Esophagus muscularis mucosa (tissue), 4 donors: ENCODE measurements around the gene NSD1. TPM values are rescaled to one million over a fixed set of nuclear protein-coding genes. Genes with fewer than 3 reads are reported as not detected.
A peak's percentile ranks its signal among the peaks of the same experiment; 100 is the strongest.

Experiments
- DNase-seq: peaks from one replicate; pipeline ENCODE4 v3.0.0-alpha.2; 2017; ENCODE audit errors: extremely low spot score
- H3K27ac ChIP-seq, 4 donors: fragments of 200-600 bp; sonication (generic); replicated peaks in 1 of 4; 1 replicate in 3 of 4; 2 replicates in 1 of 4; pipeline ENCODE4 v1.5.1; 2016 to 2019; ENCODE audit warnings: mild to moderate bottlenecking in 1 of 4
- H3K27me3 ChIP-seq, 4 donors: fragments of 200-600 bp; sonication (generic); one replicate each; pipeline versions ENCODE4 v1.5.1 to v1.6.0; 2016 to 2019
- H3K36me3 ChIP-seq, 4 donors: fragments of 200-600 bp; sonication (generic); one replicate each; pipeline ENCODE4 v1.5.1; 2016 to 2019
- H3K4me1 ChIP-seq, 4 donors: fragments of 200-600 bp; sonication (generic); one replicate each; pipeline ENCODE4 v1.5.1; 2016 to 2019
- H3K4me3 ChIP-seq, 4 donors: fragments of 200-600 bp; sonication (generic); 1 replicate in 2 of 4; 2 replicates in 2 of 4; pipeline ENCODE4 v1.5.1; 2016 to 2019; ENCODE audit warnings: mild to moderate bottlenecking in 4 of 4, moderate library complexity in 1 of 4
- H3K9me3 ChIP-seq, 4 donors: fragments of 200-600 bp; sonication (generic); 1 replicate in 3 of 4; 2 replicates in 1 of 4; pipeline ENCODE4 v1.5.1; 2016 to 2019
- EP300 ChIP-seq: sonication (generic); formaldehyde crosslinking; IDR thresholded peaks from one replicate; pipeline ENCODE4 v1.6.1; 2017; ENCODE audit warnings: antibody characterized with exemption
- POLR2A ChIP-seq: fragments of 450-650 bp; IDR thresholded peaks from one replicate; pipeline ENCODE4 v1.6.1; 2017; ENCODE audit warnings: antibody characterized with exemption, moderate library complexity, mild to moderate bottlenecking, low read depth
- POLR2AphosphoS5 ChIP-seq, 2 donors: sonication (generic); formaldehyde crosslinking; IDR thresholded peaks; one replicate each; pipeline ENCODE4 v1.6.1; 2017; ENCODE audit warnings: antibody characterized with exemption in 2 of 2
- WGBS: methylation state at CpG from one replicate; pipeline ENCODE4 v1.1.5; 2018; 5-methylcytosine and 5-hydroxymethylcytosine counted together
- intact Hi-C: fragments of 100-400 bp; cut with DNase I; formaldehyde crosslinking; loops from one replicate; pipeline ENCODE4 v1.15.1; 2023
- total RNA-seq, 4 donors: library from RNA; depleted of rRNA; stranded (reverse); fragments of >200 nt; gene quantifications; one replicate each; pipeline versions ENCODE4 v1.1.0 to v1.2.1, GENCODE V29; 2016
- TF ChIP-seq, protein P1 (sequence below), 3 experiments: fragments of 200-600 bp in 2 of 3; fragments of 450-650 bp in 1 of 3; sonication (generic) in 2 of 3; IDR thresholded peaks; one replicate each; pipeline ENCODE4 v1.5.1; 2017 to 2019; ENCODE audit warnings: antibody characterized with exemption in 3 of 3, mild to moderate bottlenecking in 2 of 3, moderate library complexity in 1 of 3

Gene NSD1
- total RNA-seq, 4 donors from 2014 or later = 35.1 to 47.9 (median 43.7) TPM

DNA sequence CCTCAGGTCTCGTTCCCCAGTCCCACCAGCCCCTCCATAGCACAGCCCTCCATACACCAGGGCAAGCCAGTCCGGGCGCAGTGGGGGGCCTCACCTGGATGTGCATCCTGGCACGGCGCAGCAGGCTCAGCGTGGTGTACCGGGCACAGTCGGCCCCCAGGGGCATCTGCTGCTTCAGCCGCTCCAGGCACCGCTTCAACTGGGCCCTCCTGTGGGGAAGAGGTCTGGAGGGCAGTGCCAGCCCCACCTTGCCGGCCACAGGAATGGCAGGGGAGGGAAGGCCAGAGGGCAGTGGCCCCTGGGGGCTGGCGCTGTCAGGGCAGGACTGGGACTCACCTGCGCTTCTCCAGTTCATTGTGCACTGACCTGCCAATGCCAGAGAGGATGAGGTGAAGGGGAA is 176.8 kb downstream of the NSD1 start:
- Histone ChIP-seq H3K9me3 (no peaks in the 10 kb centered on the region), H3K4me1 (peaks cover 23 to 51% (median 31%) of the 10 kb centered on the region in 4 donors), H3K4me3 (no peak overlapping the region), H3K27ac (no peak overlapping the region), H3K27me3 (no peaks in the 10 kb centered on the region), H3K36me3 (peaks cover 8 to 28% (median 25%) of the 10 kb centered on the region in 4 donors)
- no CpG with 5 or more reads among the region's 13 CpGs for WGBS
- no peak for DNase-seq
- intact Hi-C loops = loop anchor here (10.0 kb wide), 1 partner anchor 144 kb away; no protein-coding TSS in a partner anchor
- TF ChIP-seq, protein P1, sequence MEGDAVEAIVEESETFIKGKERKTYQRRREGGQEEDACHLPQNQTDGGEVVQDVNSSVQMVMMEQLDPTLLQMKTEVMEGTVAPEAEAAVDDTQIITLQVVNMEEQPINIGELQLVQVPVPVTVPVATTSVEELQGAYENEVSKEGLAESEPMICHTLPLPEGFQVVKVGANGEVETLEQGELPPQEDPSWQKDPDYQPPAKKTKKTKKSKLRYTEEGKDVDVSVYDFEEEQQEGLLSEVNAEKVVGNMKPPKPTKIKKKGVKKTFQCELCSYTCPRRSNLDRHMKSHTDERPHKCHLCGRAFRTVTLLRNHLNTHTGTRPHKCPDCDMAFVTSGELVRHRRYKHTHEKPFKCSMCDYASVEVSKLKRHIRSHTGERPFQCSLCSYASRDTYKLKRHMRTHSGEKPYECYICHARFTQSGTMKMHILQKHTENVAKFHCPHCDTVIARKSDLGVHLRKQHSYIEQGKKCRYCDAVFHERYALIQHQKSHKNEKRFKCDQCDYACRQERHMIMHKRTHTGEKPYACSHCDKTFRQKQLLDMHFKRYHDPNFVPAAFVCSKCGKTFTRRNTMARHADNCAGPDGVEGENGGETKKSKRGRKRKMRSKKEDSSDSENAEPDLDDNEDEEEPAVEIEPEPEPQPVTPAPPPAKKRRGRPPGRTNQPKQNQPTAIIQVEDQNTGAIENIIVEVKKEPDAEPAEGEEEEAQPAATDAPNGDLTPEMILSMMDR (IDR thresholded peaks at IDR 0.05) = no peak
- TF ChIP-seq POLR2AphosphoS5 (IDR thresholded peaks at IDR 0.05) (no peak), EP300 (no peak), POLR2A (no peak)

DNA sequence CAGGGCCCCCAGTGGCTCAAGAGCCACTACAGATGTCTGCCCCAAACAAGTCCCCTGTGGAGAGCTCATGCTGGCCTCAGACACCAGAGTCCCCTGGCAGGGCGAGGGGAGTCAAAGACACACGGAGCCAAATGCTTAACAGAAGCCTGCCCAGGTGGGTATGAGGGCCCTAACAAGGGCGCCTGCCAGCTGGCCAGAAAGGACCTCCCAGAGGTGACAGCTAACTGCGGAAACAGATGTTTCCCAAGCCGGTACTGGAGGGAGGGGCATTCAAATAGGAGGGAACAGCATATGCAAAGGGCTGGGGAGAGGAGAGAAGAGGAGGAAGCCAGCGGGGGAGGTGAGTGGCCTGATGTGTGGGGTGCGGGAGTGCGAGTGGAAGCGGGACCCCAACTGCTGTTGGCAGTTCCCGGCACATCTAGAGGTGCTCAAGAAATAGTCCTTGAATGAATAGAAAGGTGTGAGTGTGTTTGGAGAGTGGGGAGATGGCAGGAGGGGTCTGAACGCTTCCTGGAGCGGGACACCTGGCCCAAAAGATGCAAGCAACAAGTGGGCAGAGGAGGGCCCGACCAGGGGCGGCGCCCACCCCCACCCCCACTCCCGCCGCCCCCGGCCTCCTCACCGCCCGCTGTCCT is 177.3 kb downstream of the NSD1 start:
- intact Hi-C loops = loop anchor here (10.0 kb wide), 1 partner anchor 144 kb away; no protein-coding TSS in a partner anchor
- whole genome bisulfite sequencing = 17% methylated on average over 20 of the region's 20 CpGs
- H3K4me3 ChIP-seq = peak overlapping the region; percentile 54 to 72 (median 61)

DNA sequence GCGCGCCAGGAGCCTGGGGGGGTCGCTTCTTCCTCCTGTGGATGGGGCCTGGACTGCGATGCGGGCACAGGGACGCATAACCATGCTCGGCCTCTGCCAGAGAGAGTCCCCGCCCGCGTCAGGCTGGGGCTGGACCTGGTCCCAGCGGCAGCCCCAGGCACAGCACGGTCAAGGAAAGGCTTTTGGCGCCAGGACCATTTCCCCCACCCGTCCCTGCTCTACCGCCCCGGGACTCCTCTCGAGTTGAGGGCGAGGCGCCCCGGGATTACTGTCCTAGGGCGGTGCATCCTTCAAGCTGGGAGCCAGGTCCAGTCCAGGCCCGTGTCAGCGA is 177.8 kb downstream of the NSD1 start:
- Histone ChIP-seq H3K27me3 (no peaks in the 10 kb centered on the region), H3K9me3 (no peaks in the 10 kb centered on the region), H3K27ac (peak overlapping the region in 1 of 4 donors; percentile 79), H3K4me3 (peak overlapping the region; percentile 54 to 72 (median 61)), H3K36me3 (peaks cover 8 to 18% (median 15%) of the 10 kb centered on the region in 4 donors), H3K4me1 (peaks cover 20 to 45% (median 26%) of the 10 kb centered on the region in 4 donors)
- intact Hi-C loops = loop anchor here (10.0 kb wide), 1 partner anchor 143 kb away; no protein-coding TSS in a partner anchor
- TF ChIP-seq POLR2AphosphoS5 (IDR thresholded peaks at IDR 0.05) = no peak
- TF ChIP-seq, protein P1 (IDR thresholded peaks at IDR 0.05) = no peak
- no peak for TF ChIP-seq EP300
- no peak for TF ChIP-seq POLR2A
- DNase-seq = no peak
- 0% methylated on average over 3 of the region's 23 CpGs for WGBS

More for the DNA sequence above, 177.3 kb downstream of the NSD1 start:
- Histone ChIP-seq H3K4me1 (peaks cover 20 to 45% (median 27%) of the 10 kb centered on the region in 4 donors), H3K9me3 (no peaks in the 10 kb centered on the region), H3K36me3 (peaks cover 8 to 23% (median 20%) of the 10 kb centered on the region in 4 donors), H3K27ac (peak overlapping the region in 1 of 4 donors; percentile 79), H3K27me3 (no peaks in the 10 kb centered on the region)
- TF ChIP-seq, protein P1 (IDR thresholded peaks at IDR 0.05) = no peak
- TF ChIP-seq EP300 (no peak), POLR2A (no peak), POLR2AphosphoS5 (IDR thresholded peaks at IDR 0.05) (no peak)
- DNase-seq = no peak

DNA sequence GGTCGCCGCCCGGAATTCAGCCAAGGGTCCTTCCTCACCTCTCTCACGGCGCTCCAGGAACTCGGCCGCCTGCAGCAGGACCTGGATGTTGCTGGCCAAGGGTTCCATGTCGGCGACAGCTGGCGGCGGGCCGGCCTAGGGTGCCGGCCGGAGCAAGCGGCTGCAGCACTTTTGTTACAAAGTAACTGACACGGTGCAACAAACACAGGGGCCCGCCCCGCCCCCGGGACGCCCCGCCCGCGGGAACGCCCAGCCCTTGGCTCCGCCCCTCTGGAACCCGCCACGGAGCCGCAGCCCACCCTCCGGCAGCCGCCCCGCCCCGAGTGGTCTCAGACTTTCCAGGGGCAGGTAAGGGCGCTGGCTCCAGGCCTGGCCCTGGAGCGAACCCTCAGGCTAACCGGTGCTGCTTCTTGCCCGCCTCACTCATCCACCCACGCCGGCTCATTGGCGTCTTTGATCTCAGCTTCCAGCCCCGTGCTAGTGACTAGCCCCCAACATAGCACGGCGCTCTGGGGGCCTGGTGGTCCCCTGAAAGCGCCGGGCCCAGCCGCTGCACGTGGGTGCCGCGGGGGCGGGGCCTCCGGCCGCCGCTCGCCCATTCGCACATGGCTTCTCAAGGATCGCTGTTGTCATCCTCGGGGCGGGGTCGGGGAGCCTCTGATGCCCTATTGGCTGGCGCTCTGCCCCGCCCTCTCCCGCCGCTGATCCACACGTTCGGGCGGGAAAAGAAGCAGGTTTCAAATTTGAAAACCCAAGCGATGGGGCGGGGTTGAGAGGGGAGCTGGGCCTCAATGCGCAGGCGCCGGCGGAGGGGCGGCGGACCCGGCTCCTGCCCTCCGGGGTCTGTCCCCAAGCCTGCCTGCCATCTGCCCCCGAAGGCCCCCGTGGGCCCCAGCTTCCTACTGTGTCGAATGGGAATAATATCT is 178.4 kb downstream of the NSD1 start, which contains the start of gene MXD3:
Gene MXD3 (minus strand): TSS at position 176 of the 926 bp plus-strand sequence. CDS start 68 bp downstream, at position 108.
- H3K4me1 ChIP-seq = peaks cover 20 to 45% (median 26%) of the 10 kb centered on the region in 4 donors
- WGBS = 2% methylated on average over 24 of the region's 78 CpGs
- peak within 1 kb of the TSS; percentile 54 to 72 (median 61) for H3K4me3 ChIP-seq
- H3K27ac ChIP-seq = peak within 1 kb of the TSS in 3 of 4 donors; percentile 13 to 79 (median 60)
- TF ChIP-seq POLR2AphosphoS5 (IDR thresholded peaks at IDR 0.05) (peak in 1 of 2 donors; percentile 63), EP300 (no peak)
- peaks cover 4 to 12% (median 9%) of the 10 kb centered on the region in 4 donors for H3K36me3 ChIP-seq
- intact Hi-C loops = loop anchor here (10.0 kb wide), 1 partner anchor 143 kb away; no protein-coding TSS in a partner anchor
- no peaks in the 10 kb centered on the region for H3K27me3 ChIP-seq
- peak; percentile 99 for DNase-seq
- H3K9me3 ChIP-seq = no peaks in the 10 kb centered on the region
